ENCODE measurements around the gene CACNA1E.

Gene CACNA1E

DNA sequence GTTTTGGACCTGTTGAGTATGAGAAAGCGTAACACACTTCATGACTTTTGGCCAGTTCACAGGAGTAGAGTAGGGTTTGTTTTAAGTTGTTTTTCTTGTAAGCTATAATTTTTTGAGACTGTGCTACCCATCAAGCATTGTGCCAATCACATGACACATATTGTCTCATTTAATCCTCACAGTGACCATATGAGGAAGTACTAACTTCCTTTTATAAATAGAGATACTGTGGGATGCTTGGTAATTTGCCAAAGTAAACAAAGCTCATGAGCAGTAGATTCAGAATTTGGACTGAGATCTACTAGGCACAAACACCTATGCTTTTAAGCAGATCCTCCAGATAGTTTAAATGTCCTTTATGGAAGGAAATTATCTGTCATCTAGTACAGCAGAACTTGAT, 178.3 kb downstream of the CACNA1E start:
- no peak for DNase-seq
- no peak overlapping the region for H3K4me3 Mint-ChIP-seq
- H3K4me1 Mint-ChIP-seq: peaks cover 6% of the 10 kb centered on the region
- H3K27ac Mint-ChIP-seq: no peak overlapping the region
- peaks cover 19% of the 10 kb centered on the region for H3K27me3 Mint-ChIP-seq (ENCODE audit: low read depth, poor library complexity)
- TF ChIP-seq, protein P1, sequence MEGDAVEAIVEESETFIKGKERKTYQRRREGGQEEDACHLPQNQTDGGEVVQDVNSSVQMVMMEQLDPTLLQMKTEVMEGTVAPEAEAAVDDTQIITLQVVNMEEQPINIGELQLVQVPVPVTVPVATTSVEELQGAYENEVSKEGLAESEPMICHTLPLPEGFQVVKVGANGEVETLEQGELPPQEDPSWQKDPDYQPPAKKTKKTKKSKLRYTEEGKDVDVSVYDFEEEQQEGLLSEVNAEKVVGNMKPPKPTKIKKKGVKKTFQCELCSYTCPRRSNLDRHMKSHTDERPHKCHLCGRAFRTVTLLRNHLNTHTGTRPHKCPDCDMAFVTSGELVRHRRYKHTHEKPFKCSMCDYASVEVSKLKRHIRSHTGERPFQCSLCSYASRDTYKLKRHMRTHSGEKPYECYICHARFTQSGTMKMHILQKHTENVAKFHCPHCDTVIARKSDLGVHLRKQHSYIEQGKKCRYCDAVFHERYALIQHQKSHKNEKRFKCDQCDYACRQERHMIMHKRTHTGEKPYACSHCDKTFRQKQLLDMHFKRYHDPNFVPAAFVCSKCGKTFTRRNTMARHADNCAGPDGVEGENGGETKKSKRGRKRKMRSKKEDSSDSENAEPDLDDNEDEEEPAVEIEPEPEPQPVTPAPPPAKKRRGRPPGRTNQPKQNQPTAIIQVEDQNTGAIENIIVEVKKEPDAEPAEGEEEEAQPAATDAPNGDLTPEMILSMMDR (IDR thresholded peaks at IDR 0.05): no peak
- no peaks in the 10 kb centered on the region for H3K36me3 Mint-ChIP-seq (ENCODE audit: low read depth)
- H3K9me3 Mint-ChIP-seq: peaks cover 4% of the 10 kb centered on the region

DNA sequence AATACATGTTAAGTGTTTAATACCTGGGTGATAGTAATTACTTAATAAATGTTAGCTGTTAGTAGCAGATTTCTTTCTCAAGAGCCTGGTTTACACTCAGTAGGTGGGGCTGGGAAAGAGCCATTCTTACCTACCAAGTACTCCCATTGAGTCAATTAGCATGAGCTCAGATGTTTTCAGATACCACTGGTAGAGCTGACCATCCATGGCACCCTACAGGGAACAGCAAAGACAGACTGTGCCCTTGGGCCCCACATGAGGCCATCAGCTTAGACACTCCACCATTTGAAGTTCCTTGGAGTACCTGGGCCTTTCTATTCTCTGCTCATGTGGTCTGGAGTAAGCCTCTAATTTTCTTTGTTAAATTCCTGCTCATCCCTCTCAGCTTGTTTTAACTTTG, 179.3 kb downstream of the CACNA1E start:
- Mint-ChIP-seq H3K27me3 (ENCODE audit: low read depth, poor library complexity) (peaks cover 19% of the 10 kb centered on the region), H3K4me1 (peaks cover 6% of the 10 kb centered on the region), H3K27ac (no peak overlapping the region), H3K9me3 (peaks cover 4% of the 10 kb centered on the region), H3K4me3 (no peak overlapping the region), H3K36me3 (ENCODE audit: low read depth) (no peaks in the 10 kb centered on the region)
- TF ChIP-seq, protein P1 (IDR thresholded peaks at IDR 0.05): no peak
- no peak for DNase-seq

DNA sequence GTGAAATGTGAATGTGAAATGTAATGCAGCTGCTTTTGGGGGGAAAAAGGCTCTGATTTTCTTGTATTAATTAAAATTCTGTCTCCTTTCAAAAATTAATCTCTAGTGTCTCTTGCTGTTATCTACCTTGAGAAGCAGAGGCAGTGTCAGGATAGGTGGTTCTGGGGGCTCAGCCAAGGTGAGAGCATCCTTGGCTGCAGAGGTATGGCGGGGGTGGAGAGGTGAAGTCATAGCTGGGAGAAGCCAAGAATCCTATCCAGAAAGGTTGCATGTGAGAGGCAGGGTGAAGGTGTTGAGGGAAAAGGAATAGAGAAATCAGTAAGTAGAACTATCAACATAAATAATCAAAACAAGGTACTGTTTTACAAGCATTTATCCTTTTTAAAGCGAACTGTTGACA, 181.2 kb downstream of the CACNA1E start:
- no peaks in the 10 kb centered on the region for H3K36me3 Mint-ChIP-seq (ENCODE audit: low read depth)
- TF ChIP-seq, protein P1 (IDR thresholded peaks at IDR 0.05): no peak
- H3K9me3 Mint-ChIP-seq: peaks cover 4% of the 10 kb centered on the region
- H3K4me1 Mint-ChIP-seq: no peaks in the 10 kb centered on the region
- DNase-seq: no peak
- H3K4me3 Mint-ChIP-seq: no peak overlapping the region
- H3K27ac Mint-ChIP-seq: no peak overlapping the region
- peaks cover 19% of the 10 kb centered on the region for H3K27me3 Mint-ChIP-seq (ENCODE audit: low read depth, poor library complexity)

DNA sequence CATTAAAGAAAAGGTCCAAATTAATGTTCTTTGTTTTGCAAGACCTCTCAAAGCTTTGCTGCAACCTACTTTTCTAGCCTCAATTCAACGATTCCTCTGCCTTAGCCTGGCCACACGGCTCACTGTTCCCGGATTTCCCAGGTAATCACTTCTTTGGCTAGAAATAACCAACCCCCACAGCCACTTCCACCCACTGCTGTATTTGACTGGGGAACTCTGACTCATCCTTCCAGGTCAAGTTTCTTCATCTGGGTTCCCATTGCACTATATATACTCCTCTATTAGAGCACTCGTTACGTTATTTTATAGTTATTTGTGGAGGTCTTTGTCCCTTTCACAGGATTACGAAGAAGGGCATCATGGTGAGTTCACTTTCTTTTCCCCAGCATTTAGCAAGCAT, 185.9 kb downstream of the CACNA1E start:
- peaks cover 11% of the 10 kb centered on the region for H3K27me3 Mint-ChIP-seq (ENCODE audit: low read depth, poor library complexity)
- TF ChIP-seq, protein P1 (IDR thresholded peaks at IDR 0.05): no peak
- H3K4me1 Mint-ChIP-seq: no peaks in the 10 kb centered on the region
- no peaks in the 10 kb centered on the region for H3K36me3 Mint-ChIP-seq (ENCODE audit: low read depth)
- no peaks in the 10 kb centered on the region for H3K9me3 Mint-ChIP-seq
- no peak for DNase-seq
- H3K27ac Mint-ChIP-seq: no peak overlapping the region
- H3K4me3 Mint-ChIP-seq: no peak overlapping the region

DNA sequence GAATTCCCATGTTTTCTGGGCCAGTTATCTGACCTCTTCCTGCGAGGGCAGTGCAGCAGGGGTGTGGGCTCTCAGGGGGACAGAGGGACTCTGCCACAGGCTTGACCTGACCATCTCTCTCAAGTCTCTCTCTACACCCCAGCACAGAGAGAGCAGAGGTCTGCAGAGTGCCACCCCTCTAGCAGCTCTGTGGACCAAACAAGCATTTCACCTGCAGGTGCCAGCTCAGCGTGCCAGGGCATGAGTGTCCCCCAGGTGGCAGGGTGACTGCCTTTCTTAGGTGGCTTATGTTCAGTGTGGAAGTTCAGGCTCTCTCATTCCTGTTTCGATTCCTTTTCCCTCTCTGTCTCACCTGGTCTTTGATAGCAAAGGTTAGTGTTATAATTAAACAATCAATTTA, 191.3 kb downstream of the CACNA1E start:
- peaks cover 7% of the 10 kb centered on the region for H3K4me1 Mint-ChIP-seq
- no peak overlapping the region for H3K27ac Mint-ChIP-seq
- no peaks in the 10 kb centered on the region for H3K36me3 Mint-ChIP-seq (ENCODE audit: low read depth)
- peaks cover 17% of the 10 kb centered on the region for H3K27me3 Mint-ChIP-seq (ENCODE audit: low read depth, poor library complexity)
- TF ChIP-seq, protein P1 (IDR thresholded peaks at IDR 0.05): no peak
- H3K9me3 Mint-ChIP-seq: no peaks in the 10 kb centered on the region
- no peak overlapping the region for H3K4me3 Mint-ChIP-seq
- DNase-seq: no peak

DNA sequence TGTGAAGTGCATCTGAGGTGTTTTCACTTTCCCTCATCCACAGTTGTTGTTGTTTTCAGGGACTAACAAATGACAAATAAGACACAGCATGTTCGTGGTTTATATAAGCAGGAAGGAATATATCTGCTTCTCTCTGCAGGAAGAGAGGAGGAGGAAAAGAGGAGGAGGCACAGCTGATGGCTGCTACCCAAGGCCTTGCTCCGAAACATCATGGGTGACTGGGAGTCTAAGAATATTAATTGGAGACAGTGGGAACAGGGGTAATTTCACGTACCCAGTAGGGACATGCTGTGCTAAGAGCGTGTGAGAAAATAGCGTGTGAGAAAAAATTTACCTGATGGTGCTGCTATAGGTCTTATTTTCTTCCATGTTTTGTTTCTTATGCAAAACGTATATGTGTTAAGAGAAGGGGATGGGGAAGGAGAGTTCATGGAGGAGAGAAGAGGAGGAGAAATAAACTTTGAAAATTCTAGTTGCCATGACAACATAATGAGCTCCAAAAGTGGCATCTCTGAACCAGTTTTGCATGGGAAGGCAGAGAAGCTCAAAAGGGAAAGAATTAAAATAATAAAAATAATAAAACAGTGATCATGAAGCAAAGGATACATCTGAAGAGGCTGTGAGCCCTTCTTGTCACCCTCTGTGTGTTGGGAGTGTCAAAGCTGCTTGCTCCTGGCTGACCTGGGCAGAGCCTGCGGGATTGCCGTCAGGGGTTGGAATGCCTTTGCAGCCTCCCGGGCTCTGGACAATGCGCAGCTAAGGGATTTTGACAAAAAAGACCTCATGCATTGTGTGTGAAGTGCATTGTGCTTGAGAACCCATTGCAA, 192.0 kb downstream of the CACNA1E start:
- DNase-seq: no peak
- no peaks in the 10 kb centered on the region for H3K36me3 Mint-ChIP-seq (ENCODE audit: low read depth)
- H3K4me3 Mint-ChIP-seq: no peak overlapping the region
- TF ChIP-seq, protein P1 (IDR thresholded peaks at IDR 0.05): no peak
- peaks cover 24% of the 10 kb centered on the region for H3K27me3 Mint-ChIP-seq (ENCODE audit: low read depth, poor library complexity)
- H3K4me1 Mint-ChIP-seq: peaks cover 7% of the 10 kb centered on the region
- H3K9me3 Mint-ChIP-seq: no peaks in the 10 kb centered on the region
- H3K27ac Mint-ChIP-seq: no peak overlapping the region

Measured in nephron progenitor cell (in vitro differentiated cells).